ENCODE data around the gene EIF6. TPM values are rescaled to one million over a fixed set of nuclear protein-coding genes. Genes with fewer than 3 reads are reported as not detected.

The EIF6 gene
- total RNA-seq, 1 donor from 2014 or later = 78.8 TPM

GRCh38 chr20:35303735-35304491, 19.3 kb upstream of the EIF6 start:
- Histone ChIP-seq H3K36me3 (peaks cover 6% of the 10 kb centered on the region), H3K4me3 (no peak overlapping the region), H3K27ac (no peak overlapping the region), H3K9me3 (no peaks in the 10 kb centered on the region), H3K4me1 (no peaks in the 10 kb centered on the region), H3K27me3 (no peaks in the 10 kb centered on the region)
- DNase-seq (peak; percentile 76), ATAC-seq (peak; percentile 87)
- TF ChIP-seq CTCF (IDR thresholded peaks at IDR 0.05) = peak; percentile 94
- intact Hi-C loops (cut with DNase I) = loop anchor here (5.0 kb wide), 1 partner anchor 138 kb away; no protein-coding TSS in a partner anchor

GRCh38 chr20:35303382-35303734, 18.8 kb upstream of the EIF6 start:
- TF ChIP-seq CTCF (IDR thresholded peaks at IDR 0.05) = no peak
- ATAC-seq = no peak
- intact Hi-C loops (cut with DNase I) = loop anchor here (5.0 kb wide), 1 partner anchor 139 kb away; no protein-coding TSS in a partner anchor
- Histone ChIP-seq H3K27me3 (no peaks in the 10 kb centered on the region), H3K36me3 (peaks cover 6% of the 10 kb centered on the region), H3K4me1 (no peaks in the 10 kb centered on the region), H3K4me3 (no peak overlapping the region), H3K27ac (no peak overlapping the region), H3K9me3 (no peaks in the 10 kb centered on the region)
- peak; percentile 26 for DNase-seq

- TF ChIP-seq CTCF (IDR thresholded peaks at IDR 0.05) = no peak
- Histone ChIP-seq H3K4me3 (no peak overlapping the region), H3K9me3 (no peaks in the 10 kb centered on the region), H3K27me3 (no peaks in the 10 kb centered on the region), H3K36me3 (peaks cover 6% of the 10 kb centered on the region), H3K4me1 (no peaks in the 10 kb centered on the region), H3K27ac (no peak overlapping the region)
- DNase-seq (peak; percentile 20), ATAC-seq (no peak)
- intact Hi-C loops (cut with DNase I) = loop anchor here (5.0 kb wide), 1 partner anchor 140 kb away; no protein-coding TSS in a partner anchor
Observed at GRCh38 chr20:35302421-35303335, 18.1 kb upstream of the EIF6 start.

- no peak overlapping the region for H3K4me3 ChIP-seq
- H3K9me3 ChIP-seq = no peaks in the 10 kb centered on the region
- DNase-seq (no peak), ATAC-seq (no peak)
- H3K4me1 ChIP-seq = no peaks in the 10 kb centered on the region
- intact Hi-C loops (cut with DNase I) = loop anchor here (5.0 kb wide), 1 partner anchor 141 kb away; no protein-coding TSS in a partner anchor
- TF ChIP-seq CTCF (IDR thresholded peaks at IDR 0.05) = no peak
- H3K27ac ChIP-seq = no peak overlapping the region
- H3K27me3 ChIP-seq = no peaks in the 10 kb centered on the region
- peaks cover 6% of the 10 kb centered on the region for H3K36me3 ChIP-seq
Observed at GRCh38 chr20:35301426-35301825, 16.9 kb upstream of the EIF6 start.

GRCh38 chr20:35300469-35301262, 16.1 kb upstream of the EIF6 start:
- no peaks in the 10 kb centered on the region for H3K36me3 ChIP-seq
- no peak overlapping the region for H3K4me3 ChIP-seq
- no peak overlapping the region for H3K27ac ChIP-seq
- no peaks in the 10 kb centered on the region for H3K9me3 ChIP-seq
- ATAC-seq = no peak
- H3K27me3 ChIP-seq = no peaks in the 10 kb centered on the region
- no peak for DNase-seq
- TF ChIP-seq CTCF (IDR thresholded peaks at IDR 0.05) = no peak
- intact Hi-C loops (cut with DNase I) = loop anchor here (5.0 kb wide), 1 partner anchor 142 kb away; no protein-coding TSS in a partner anchor
- H3K4me1 ChIP-seq = no peaks in the 10 kb centered on the region

Measured in upper lobe of right lung (tissue), 1 donor.